WTC11 (cell line): ENCODE results near the gene PGBD1. TPM values are rescaled to one million over a fixed set of nuclear protein-coding genes. Genes with fewer than 3 reads are reported as not detected.

Experiments used
- ELF4 ChIP-seq: sonication (generic); formaldehyde crosslinking; IDR thresholded peaks from 2 replicates; pipeline ENCODE4 v1.8.1; 2022; ENCODE audit warnings: low read depth, mild to moderate bottlenecking, moderate library complexity, missing genetic modification reagents
- FOXJ3 ChIP-seq: sonication (generic); formaldehyde crosslinking; IDR thresholded peaks from 2 replicates; pipeline ENCODE4 v1.9.0; 2021; ENCODE audit warnings: missing genetic modification reagents, mild to moderate bottlenecking, borderline replicate concordance
- FOXP1 ChIP-seq: sonication (generic); formaldehyde crosslinking; IDR thresholded peaks from 2 replicates; pipeline ENCODE4 v1.8.0; 2022; ENCODE audit warnings: missing genetic modification reagents, mild to moderate bottlenecking, moderate library complexity, borderline replicate concordance
- GTF2I ChIP-seq: fragments of 250-450 bp; sonication (Bioruptor Pico); conservative IDR thresholded peaks from 2 replicates; pipeline ENCODE4 v1.4.0; 2021; ENCODE audit warnings: mild to moderate bottlenecking
- HMGA2 ChIP-seq: fragments of 250-450 bp; sonication (Bioruptor Pico); IDR thresholded peaks from 2 replicates; pipeline ENCODE4 v1.4.0; 2021; ENCODE audit warnings: mild to moderate bottlenecking, moderate library complexity
- JUN ChIP-seq: sonication (generic); formaldehyde crosslinking; IDR thresholded peaks from 2 replicates; pipeline ENCODE4 v1.8.0; 2023; ENCODE audit warnings: mild to moderate bottlenecking, missing genetic modification reagents
- MYBL2 ChIP-seq: sonication (generic); formaldehyde crosslinking; IDR thresholded peaks from 2 replicates; pipeline ENCODE4 v1.8.1; 2023; ENCODE audit warnings: mild to moderate bottlenecking, moderate library complexity, missing genetic modification reagents
- NFYB ChIP-seq: sonication (generic); formaldehyde crosslinking; conservative IDR thresholded peaks from 2 replicates; pipeline ENCODE4 v1.8.0; 2022; ENCODE audit warnings: low read depth, missing genetic modification reagents
- PRRX2 ChIP-seq: fragments of 250-450 bp; sonication (Bioruptor Pico); IDR thresholded peaks from 2 replicates; pipeline ENCODE4 v1.8.0; 2021; ENCODE audit warnings: mild to moderate bottlenecking
- SMAD3 ChIP-seq: sonication (generic); formaldehyde crosslinking; IDR thresholded peaks from 2 replicates; pipeline ENCODE4 v1.8.0; 2022; ENCODE audit warnings: missing genetic modification reagents, mild to moderate bottlenecking, borderline replicate concordance
- SOX15 ChIP-seq: fragments of 250-450 bp; sonication (Bioruptor Pico); IDR thresholded peaks from 2 replicates; pipeline ENCODE4 v1.9.0; 2021; ENCODE audit warnings: mild to moderate bottlenecking
- SP1 ChIP-seq: sonication (generic); formaldehyde crosslinking; conservative IDR thresholded peaks from 2 replicates; pipeline ENCODE4 v1.8.1; 2022; ENCODE audit warnings: missing genetic modification reagents
- TEAD4 ChIP-seq: sonication (generic); formaldehyde crosslinking; IDR thresholded peaks from 2 replicates; pipeline ENCODE4 v1.8.0; 2022; ENCODE audit warnings: mild to moderate bottlenecking, missing genetic modification reagents
- ZBTB21 ChIP-seq: sonication (generic); formaldehyde crosslinking; IDR thresholded peaks from 2 replicates; pipeline ENCODE4 v1.8.1; 2023; ENCODE audit warnings: mild to moderate bottlenecking, missing genetic modification reagents, borderline replicate concordance
- ZNF121 ChIP-seq: sonication (generic); formaldehyde crosslinking; IDR thresholded peaks from 2 replicates; pipeline ENCODE4 v1.8.0; 2023; ENCODE audit warnings: missing genetic modification reagents
- ZNF317 ChIP-seq: sonication (generic); formaldehyde crosslinking; IDR thresholded peaks from 2 replicates; pipeline ENCODE4 v1.8.1; 2023; ENCODE audit warnings: low read depth, mild to moderate bottlenecking, moderate library complexity, missing genetic modification reagents, borderline replicate concordance
- ZNF396 ChIP-seq: fragments of 250-450 bp; sonication (Bioruptor Pico); IDR thresholded peaks from 2 replicates; pipeline ENCODE4 v1.8.0; 2021; ENCODE audit warnings: mild to moderate bottlenecking, moderate library complexity, borderline replicate concordance
- total RNA-seq: library from RNA; stranded (reverse); gene quantifications from 3 replicates; pipeline ENCODE4 v1.2.3, GENCODE V29; 2021
- TF ChIP-seq, protein P1 (sequence below): sonication (generic); formaldehyde crosslinking; IDR thresholded peaks from 2 replicates; pipeline ENCODE4 v1.8.1; 2023; ENCODE audit warnings: mild to moderate bottlenecking, missing genetic modification reagents
- TF ChIP-seq, protein P2 (sequence below): sonication (generic); formaldehyde crosslinking; IDR thresholded peaks from 2 replicates; pipeline ENCODE4 v1.8.0; 2022; ENCODE audit warnings: mild to moderate bottlenecking, missing genetic modification reagents
- TF ChIP-seq, protein P3 (sequence below): sonication (generic); formaldehyde crosslinking; IDR thresholded peaks from 2 replicates; pipeline ENCODE4 v1.8.1; 2023; ENCODE audit warnings: mild to moderate bottlenecking, missing genetic modification reagents
- TF ChIP-seq, protein P4 (sequence below): fragments of 200-600 bp; IDR thresholded peaks from 2 replicates; pipeline ENCODE4 v1.8.0; 2022; ENCODE audit warnings: antibody characterized with exemption
- TF ChIP-seq, protein P5 (sequence below): sonication (generic); formaldehyde crosslinking; IDR thresholded peaks from 2 replicates; pipeline ENCODE4 v1.8.1; 2023; ENCODE audit warnings: mild to moderate bottlenecking, missing genetic modification reagents, borderline replicate concordance
- TF ChIP-seq, protein P6 (sequence below): sonication (generic); formaldehyde crosslinking; IDR thresholded peaks from 2 replicates; pipeline ENCODE4 v1.8.0; 2022; ENCODE audit warnings: mild to moderate bottlenecking, missing genetic modification reagents
- TF ChIP-seq, protein P7 (sequence below): sonication (generic); formaldehyde crosslinking; IDR thresholded peaks from 2 replicates; pipeline ENCODE4 v1.8.0; 2023; ENCODE audit warnings: missing genetic modification reagents
- TF ChIP-seq, protein P8 (sequence below): sonication (generic); formaldehyde crosslinking; IDR thresholded peaks from 2 replicates; pipeline ENCODE4 v1.8.1; 2022; ENCODE audit warnings: mild to moderate bottlenecking, missing genetic modification reagents, moderate library complexity, borderline replicate concordance

Gene PGBD1
- total RNA-seq, 1 experiment from 2014 or later: 6.9 TPM

DNA sequence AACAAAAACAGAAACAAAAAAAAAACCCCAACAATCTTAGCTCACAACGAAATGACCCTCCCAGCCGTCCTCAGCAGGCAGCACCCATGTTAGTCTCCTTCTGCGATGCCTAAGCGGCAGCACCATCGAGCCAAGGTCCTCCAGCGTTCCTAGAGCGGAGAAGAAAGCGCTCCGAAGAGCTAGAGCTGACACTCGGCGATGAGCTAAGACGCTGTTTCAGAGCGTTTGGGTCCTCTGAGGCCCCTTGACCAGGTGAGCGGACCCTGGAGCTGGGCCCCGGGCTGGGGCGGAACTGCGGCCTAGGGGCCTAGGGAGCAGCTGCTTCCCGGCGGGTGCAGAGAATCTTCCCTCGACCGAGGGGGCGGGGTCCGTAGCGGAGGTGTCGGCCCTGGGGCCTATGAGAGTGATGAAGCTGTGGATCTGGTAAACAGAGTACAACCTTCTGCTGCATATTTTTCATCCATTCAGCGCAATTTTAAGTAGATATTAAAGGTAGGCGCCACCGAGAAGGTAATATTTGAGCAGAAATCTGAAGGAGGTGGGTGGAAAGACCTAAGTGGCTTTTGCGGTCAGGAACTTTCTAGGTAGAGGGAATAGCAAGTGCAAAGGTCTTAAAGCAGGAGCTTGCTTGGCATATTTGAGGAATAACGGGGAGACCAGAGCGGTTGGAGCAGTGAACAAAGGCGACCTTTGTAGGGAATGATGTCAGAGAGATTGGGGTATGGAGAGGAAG is 14.2 kb upstream of the PGBD1 start, which contains the start of gene ZSCAN26 (continued):
- TF ChIP-seq NFYB (CRISPR knock-in tag) (no peak), SOX15 (CRISPR knock-in tag) (no peak), ZNF121 (CRISPR knock-in tag) (no peak), TEAD4 (0 out of 2 replicates have a peak, but pooled peaks have one; percentile 16), ZBTB21 (CRISPR knock-in tag) (no peak), ZNF317 (CRISPR knock-in tag) (no peak), FOXP1 (CRISPR knock-in tag) (peak; percentile 78; the same call in 1 of the 2 replicates), ZNF396 (CRISPR knock-in tag) (no peak), ELF4 (CRISPR knock-in tag) (no peak), SMAD3 (CRISPR knock-in tag) (0 out of 2 replicates have a peak, but pooled peaks have one; percentile 27), HMGA2 (CRISPR knock-in tag) (no peak), JUN (CRISPR knock-in tag) (peak; percentile 73; the same call in 1 of the 2 replicates), PRRX2 (CRISPR knock-in tag) (no peak), SP1 (CRISPR knock-in tag) (peak; percentile 63; the same call in 1 of the 2 replicates), FOXJ3 (CRISPR knock-in tag) (no peak), MYBL2 (CRISPR knock-in tag) (peak; percentile 44; the same call in 1 of the 2 replicates), GTF2I (CRISPR knock-in tag) (no peak)
- TF ChIP-seq, protein P1, sequence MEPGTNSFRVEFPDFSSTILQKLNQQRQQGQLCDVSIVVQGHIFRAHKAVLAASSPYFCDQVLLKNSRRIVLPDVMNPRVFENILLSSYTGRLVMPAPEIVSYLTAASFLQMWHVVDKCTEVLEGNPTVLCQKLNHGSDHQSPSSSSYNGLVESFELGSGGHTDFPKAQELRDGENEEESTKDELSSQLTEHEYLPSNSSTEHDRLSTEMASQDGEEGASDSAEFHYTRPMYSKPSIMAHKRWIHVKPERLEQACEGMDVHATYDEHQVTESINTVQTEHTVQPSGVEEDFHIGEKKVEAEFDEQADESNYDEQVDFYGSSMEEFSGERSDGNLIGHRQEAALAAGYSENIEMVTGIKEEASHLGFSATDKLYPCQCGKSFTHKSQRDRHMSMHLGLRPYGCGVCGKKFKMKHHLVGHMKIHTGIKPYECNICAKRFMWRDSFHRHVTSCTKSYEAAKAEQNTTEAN: no peak
- TF ChIP-seq, protein P2, sequence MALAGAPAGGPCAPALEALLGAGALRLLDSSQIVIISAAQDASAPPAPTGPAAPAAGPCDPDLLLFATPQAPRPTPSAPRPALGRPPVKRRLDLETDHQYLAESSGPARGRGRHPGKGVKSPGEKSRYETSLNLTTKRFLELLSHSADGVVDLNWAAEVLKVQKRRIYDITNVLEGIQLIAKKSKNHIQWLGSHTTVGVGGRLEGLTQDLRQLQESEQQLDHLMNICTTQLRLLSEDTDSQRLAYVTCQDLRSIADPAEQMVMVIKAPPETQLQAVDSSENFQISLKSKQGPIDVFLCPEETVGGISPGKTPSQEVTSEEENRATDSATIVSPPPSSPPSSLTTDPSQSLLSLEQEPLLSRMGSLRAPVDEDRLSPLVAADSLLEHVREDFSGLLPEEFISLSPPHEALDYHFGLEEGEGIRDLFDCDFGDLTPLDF (CRISPR knock-in tag): no peak
- TF ChIP-seq, protein P3, sequence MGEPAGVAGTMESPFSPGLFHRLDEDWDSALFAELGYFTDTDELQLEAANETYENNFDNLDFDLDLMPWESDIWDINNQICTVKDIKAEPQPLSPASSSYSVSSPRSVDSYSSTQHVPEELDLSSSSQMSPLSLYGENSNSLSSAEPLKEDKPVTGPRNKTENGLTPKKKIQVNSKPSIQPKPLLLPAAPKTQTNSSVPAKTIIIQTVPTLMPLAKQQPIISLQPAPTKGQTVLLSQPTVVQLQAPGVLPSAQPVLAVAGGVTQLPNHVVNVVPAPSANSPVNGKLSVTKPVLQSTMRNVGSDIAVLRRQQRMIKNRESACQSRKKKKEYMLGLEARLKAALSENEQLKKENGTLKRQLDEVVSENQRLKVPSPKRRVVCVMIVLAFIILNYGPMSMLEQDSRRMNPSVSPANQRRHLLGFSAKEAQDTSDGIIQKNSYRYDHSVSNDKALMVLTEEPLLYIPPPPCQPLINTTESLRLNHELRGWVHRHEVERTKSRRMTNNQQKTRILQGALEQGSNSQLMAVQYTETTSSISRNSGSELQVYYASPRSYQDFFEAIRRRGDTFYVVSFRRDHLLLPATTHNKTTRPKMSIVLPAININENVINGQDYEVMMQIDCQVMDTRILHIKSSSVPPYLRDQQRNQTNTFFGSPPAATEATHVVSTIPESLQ (CRISPR knock-in tag): no peak
- TF ChIP-seq, protein P4, sequence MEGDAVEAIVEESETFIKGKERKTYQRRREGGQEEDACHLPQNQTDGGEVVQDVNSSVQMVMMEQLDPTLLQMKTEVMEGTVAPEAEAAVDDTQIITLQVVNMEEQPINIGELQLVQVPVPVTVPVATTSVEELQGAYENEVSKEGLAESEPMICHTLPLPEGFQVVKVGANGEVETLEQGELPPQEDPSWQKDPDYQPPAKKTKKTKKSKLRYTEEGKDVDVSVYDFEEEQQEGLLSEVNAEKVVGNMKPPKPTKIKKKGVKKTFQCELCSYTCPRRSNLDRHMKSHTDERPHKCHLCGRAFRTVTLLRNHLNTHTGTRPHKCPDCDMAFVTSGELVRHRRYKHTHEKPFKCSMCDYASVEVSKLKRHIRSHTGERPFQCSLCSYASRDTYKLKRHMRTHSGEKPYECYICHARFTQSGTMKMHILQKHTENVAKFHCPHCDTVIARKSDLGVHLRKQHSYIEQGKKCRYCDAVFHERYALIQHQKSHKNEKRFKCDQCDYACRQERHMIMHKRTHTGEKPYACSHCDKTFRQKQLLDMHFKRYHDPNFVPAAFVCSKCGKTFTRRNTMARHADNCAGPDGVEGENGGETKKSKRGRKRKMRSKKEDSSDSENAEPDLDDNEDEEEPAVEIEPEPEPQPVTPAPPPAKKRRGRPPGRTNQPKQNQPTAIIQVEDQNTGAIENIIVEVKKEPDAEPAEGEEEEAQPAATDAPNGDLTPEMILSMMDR: no peak
- TF ChIP-seq, protein P5, sequence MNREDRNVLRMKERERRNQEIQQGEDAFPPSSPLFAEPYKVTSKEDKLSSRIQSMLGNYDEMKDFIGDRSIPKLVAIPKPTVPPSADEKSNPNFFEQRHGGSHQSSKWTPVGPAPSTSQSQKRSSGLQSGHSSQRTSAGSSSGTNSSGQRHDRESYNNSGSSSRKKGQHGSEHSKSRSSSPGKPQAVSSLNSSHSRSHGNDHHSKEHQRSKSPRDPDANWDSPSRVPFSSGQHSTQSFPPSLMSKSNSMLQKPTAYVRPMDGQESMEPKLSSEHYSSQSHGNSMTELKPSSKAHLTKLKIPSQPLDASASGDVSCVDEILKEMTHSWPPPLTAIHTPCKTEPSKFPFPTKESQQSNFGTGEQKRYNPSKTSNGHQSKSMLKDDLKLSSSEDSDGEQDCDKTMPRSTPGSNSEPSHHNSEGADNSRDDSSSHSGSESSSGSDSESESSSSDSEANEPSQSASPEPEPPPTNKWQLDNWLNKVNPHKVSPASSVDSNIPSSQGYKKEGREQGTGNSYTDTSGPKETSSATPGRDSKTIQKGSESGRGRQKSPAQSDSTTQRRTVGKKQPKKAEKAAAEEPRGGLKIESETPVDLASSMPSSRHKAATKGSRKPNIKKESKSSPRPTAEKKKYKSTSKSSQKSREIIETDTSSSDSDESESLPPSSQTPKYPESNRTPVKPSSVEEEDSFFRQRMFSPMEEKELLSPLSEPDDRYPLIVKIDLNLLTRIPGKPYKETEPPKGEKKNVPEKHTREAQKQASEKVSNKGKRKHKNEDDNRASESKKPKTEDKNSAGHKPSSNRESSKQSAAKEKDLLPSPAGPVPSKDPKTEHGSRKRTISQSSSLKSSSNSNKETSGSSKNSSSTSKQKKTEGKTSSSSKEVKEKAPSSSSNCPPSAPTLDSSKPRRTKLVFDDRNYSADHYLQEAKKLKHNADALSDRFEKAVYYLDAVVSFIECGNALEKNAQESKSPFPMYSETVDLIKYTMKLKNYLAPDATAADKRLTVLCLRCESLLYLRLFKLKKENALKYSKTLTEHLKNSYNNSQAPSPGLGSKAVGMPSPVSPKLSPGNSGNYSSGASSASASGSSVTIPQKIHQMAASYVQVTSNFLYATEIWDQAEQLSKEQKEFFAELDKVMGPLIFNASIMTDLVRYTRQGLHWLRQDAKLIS (CRISPR knock-in tag): no peak
- TF ChIP-seq, protein P6, sequence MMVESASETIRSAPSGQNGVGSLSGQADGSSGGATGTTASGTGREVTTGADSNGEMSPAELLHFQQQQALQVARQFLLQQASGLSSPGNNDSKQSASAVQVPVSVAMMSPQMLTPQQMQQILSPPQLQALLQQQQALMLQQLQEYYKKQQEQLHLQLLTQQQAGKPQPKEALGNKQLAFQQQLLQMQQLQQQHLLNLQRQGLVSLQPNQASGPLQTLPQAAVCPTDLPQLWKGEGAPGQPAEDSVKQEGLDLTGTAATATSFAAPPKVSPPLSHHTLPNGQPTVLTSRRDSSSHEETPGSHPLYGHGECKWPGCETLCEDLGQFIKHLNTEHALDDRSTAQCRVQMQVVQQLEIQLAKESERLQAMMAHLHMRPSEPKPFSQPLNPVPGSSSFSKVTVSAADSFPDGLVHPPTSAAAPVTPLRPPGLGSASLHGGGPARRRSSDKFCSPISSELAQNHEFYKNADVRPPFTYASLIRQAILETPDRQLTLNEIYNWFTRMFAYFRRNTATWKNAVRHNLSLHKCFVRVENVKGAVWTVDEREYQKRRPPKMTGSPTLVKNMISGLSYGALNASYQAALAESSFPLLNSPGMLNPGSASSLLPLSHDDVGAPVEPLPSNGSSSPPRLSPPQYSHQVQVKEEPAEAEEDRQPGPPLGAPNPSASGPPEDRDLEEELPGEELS: 0 out of 2 replicates have a peak, but pooled peaks have one; percentile 29
- TF ChIP-seq, protein P7, sequence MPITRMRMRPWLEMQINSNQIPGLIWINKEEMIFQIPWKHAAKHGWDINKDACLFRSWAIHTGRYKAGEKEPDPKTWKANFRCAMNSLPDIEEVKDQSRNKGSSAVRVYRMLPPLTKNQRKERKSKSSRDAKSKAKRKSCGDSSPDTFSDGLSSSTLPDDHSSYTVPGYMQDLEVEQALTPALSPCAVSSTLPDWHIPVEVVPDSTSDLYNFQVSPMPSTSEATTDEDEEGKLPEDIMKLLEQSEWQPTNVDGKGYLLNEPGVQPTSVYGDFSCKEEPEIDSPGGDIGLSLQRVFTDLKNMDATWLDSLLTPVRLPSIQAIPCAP: no peak
- TF ChIP-seq, protein P8, sequence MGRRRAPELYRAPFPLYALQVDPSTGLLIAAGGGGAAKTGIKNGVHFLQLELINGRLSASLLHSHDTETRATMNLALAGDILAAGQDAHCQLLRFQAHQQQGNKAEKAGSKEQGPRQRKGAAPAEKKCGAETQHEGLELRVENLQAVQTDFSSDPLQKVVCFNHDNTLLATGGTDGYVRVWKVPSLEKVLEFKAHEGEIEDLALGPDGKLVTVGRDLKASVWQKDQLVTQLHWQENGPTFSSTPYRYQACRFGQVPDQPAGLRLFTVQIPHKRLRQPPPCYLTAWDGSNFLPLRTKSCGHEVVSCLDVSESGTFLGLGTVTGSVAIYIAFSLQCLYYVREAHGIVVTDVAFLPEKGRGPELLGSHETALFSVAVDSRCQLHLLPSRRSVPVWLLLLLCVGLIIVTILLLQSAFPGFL (CRISPR knock-in tag): no peak
